HPDE6-E6E7 (cell line): ENCODE measurements around the gene PMM2.
"Not testable (repeated sequence)": the region's sequence is repeated elsewhere in the genome, so short reads cannot be mapped to it uniquely, and the experiment has no call there.

Experiments used
- DNase-seq: peaks from one replicate; pipeline ENCODE4 v3.0.0; 2011; ENCODE audit warnings: missing footprints; ENCODE audit errors: extremely low spot score

PMM2 gene

GRCh38 chr16:8867216-8867931 is 69.7 kb downstream of the PMM2 start:
- no peak for DNase-seq

GRCh38 chr16:8867932-8868415 is 70.3 kb downstream of the PMM2 start:
- no peak for DNase-seq

- DNase-seq = peak; percentile 91
Observed at GRCh38 chr16:8868416-8869211, 71.0 kb downstream of the PMM2 start, which contains the start of gene CARHSP1. Gene CARHSP1, minus strand, starts transcription at chr16:8869006. Its CDS starts 9,678 bp downstream, at chr16:8859328.

- DNase-seq = no peak
Observed at GRCh38 chr16:8869212-8869987, 71.8 kb downstream of the PMM2 start.

- not testable (repeated sequence) for DNase-seq
Observed at GRCh38 chr16:8869988-8870241, 72.3 kb downstream of the PMM2 start.

GRCh38 chr16:8872071-8872470 is 74.4 kb downstream of the PMM2 start:
- no peak for DNase-seq

- no peak for DNase-seq
Observed at GRCh38 chr16:8872967-8873865, 75.6 kb downstream of the PMM2 start.

DNA sequence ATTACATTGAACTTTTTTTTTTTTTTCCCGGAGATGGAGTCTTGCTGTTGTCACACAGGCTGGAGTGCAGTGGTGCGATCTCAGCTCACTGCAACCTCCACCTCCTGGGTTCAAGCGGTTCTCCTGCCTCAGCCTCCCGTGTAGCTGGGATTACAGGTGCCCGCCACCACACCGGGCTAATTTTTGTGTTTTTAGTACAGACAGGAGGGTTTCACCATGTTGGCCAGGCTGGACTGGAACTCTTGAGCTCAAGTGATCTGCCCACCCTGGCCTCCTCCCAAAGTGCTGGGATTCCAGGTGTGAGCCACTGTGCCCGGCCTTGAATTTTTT is 76.2 kb downstream of the PMM2 start:
- DNase-seq = not testable (repeated sequence)

DNA sequence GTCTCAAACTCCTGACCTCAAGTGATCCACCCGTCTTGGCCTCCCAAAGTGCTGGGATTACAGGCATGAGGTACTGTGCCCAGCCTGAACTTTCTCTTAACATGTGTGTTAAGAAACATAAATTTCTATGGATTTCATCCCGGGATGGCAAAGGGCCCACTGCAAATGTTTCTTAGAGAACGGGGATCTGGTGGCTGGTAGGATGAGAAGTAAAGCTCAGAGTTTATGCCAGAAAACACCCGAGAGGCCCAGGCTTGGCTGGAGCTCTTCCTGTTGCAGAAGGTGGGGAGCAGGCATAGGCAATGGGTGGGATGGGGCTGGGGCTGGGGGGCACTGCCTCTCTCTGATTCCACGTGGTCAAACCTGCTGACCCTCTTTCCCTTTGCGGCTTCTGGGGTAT is 76.7 kb downstream of the PMM2 start:
- no peak for DNase-seq

DNA sequence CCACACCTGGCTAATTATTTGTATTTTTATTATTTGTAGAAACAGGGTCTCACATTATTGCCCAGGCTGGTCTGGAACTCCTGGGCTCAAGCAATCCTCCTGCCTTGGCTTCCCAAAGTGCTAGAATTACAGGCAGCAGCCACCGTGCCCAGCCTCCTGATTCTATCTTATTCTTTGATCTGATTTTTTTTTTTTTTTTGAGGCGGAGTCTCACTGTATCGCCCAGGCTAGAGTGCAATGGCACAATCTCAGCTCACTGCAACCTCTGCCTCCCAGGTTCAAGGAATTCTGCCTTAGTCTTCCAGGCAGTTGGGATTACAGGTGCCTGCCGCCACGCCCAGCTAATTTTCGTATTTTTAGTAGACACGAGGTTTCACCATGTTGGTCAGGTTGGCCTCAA is 77.7 kb downstream of the PMM2 start:
- DNase-seq = not testable (repeated sequence)

GRCh38 chr16:8877894-8878522 is 80.4 kb downstream of the PMM2 start:
- no peak for DNase-seq

GRCh38 chr16:8878523-8878911 is 80.9 kb downstream of the PMM2 start:
- DNase-seq = peak; percentile 72

DNA sequence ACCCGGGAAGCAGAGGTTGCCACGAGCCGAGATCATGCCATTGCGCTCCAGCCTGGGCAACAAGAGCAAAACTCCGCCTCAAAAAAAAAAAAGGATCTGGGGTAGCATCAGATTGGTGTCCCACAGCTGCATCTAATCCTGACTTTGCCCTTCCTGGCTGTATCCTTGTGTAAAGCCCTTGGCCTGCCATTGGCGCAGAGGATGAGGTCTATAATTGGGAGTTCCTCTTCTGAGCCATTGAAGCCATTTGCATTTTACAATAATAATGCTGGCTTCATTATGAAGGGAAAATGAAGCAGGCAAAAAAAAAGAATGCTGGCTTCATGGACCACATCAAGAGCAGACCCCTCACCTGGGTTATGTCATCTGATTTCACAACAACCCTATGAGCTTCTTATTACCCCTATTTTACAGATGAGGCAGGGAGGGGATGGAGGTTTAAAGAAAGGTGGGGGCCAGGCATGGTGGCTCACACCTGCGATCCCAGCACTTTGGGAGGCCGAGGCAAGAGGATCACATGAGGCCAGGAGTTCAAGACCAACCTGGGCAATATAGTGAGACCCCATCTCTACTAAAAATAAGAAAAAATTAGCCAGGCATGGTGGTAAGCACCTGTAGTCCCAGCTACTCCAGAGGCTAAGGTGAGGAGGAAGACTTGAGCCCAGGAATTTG is 83.3 kb downstream of the PMM2 start:
- no peak for DNase-seq

- no peak for DNase-seq
Observed at GRCh38 chr16:8882041-8882617, 84.5 kb downstream of the PMM2 start, which contains the start of gene LITAFD. Gene LITAFD, plus strand, starts transcription at chr16:8882351. Its CDS starts 2,005 bp downstream, at chr16:8884356.

DNA sequence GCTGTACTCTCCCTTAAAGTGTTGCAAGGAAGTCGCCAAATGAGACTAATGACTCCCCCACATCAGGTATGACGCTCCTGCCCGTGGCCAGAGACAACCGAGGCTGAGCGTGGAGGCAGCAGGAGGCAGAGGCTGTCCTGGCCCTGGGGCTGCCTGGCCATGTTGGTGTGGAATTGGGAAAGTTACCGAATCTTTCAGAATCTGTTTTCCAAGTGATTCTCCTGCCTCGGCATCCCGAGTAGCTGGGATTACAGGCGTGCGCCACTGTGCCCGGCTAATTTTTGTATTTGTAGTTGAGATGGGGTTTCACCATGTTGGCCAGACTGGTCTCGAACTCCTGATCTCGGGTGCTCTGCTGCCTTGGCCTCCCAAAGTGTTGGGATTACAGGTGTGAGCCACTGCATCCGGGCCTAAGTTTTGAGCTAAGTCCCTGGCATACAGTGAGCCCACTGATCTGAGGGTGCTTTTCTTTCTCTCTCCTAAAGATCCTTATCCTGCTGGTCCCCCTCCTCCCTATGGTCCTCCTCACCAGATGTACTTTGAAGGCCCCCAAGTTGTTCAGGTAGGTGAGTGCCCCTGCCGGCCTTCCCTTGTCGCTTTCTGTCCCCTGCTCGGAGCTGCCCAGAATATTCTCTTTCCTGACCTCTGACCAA is 85.2 kb downstream of the PMM2 start:
- no peak for DNase-seq

DNA sequence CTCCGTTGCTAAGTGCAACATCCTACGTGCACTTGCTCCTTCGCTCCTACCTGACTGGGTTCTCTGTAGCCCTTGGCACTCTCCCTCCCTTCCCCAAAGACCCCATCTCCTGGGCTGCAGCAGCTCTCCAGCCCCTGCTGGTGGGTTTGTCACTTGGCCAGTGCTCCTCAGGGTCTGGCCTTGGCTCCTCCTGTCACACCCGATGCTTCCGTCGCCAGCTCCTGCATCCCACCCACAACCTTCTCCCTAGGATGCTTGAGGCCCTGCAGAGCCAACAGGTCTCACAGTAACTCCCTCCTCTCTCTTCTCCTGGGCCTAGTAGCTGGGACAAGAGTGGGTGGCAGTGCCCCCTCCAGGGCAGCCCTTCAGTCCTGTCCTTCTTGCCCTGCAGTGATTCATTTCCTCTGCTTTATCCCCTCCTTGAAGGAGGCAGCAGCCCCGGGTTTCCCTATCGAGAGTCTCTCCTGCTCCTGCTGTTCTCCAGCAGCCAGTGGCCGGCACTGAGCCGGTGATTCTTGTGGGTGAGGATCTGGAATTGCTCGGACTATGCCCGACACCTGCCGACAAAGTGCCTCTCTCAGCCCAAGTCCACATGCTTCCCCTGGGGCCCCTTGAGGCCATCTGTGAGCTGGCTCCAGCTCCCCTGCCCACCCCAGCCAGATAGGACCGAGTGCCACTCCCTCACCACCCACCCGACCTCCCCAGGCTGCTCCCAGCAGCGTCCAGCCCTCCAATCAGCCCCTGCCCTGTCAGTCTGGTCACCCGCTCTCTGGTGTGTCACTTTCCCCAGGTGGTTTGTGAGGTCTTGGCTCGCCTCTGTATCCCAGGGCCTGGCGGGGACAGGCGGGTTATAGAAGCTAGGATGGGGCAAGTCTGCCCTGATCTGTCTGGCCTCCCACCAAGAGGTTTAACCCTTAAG is 88.3 kb downstream of the PMM2 start:
- DNase-seq = no peak

DNA sequence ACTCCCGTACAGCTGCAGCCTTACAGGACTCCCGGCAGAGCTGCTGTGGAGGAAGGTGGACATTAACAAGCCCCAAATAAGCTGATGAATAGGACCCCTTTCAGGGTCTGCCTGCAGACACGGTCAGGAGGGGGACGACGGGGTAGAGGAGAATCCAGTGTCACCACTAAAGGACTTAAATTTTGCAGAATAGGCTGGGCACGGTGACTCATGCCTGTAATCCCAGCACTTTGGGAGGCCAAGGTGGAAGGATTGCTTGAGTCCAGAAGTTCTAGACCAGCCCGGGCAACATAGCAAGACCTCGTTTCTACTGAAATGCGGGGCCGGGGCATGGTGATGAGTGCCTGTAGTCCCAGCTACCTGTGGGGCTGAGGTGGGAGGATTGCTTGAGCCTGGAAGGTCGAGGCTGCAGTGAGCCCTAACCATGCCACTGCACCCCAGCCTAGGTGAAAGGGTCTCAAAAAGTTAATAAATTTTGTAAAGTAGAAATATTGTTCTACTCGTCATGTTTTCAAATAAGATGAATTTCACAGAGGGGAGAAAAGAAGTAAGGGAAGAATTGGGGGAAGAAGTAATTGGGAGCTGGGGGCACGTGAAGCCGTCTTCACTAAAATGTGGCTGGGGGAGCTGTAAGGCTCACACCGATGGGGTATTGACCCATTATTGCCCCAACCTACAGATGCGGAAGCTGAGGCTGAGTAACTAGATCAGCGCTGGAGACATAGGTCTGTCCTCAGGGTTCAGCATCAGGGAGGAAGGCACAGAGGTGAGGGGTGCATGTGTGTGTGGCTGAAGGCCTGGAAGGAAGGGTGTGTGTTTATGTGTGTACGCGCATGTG is 89.2 kb downstream of the PMM2 start:
- DNase-seq = no peak

DNA sequence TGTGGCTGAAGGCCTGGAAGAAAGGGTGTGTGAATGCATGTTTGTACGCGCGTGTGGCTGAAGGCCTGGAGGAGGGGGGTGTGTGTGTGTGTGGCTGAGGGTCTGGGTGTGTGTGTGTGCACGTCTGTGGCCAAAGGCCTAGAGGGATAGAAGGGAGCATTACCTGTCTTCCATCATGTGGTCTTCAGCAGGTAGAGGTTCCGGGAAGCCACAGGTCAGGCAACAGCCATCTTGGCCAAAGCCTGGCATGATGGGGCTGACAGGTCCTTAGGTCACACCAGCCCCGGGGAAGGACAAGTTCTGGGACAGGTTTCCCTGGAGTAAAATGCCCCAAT is 89.8 kb downstream of the PMM2 start:
- no peak for DNase-seq
